HepG2 (cell line): ENCODE data around the gene SCRN3. TPM values are rescaled to one million over a fixed set of nuclear protein-coding genes. Genes with fewer than 3 reads are reported as not detected.
A peak's percentile ranks its signal among the peaks of the same experiment; 100 is the strongest.
"Not testable (repeated sequence)": the region's sequence is repeated elsewhere in the genome, so short reads cannot be mapped to it uniquely, and the experiment has no call there.

Experiments
- ATAC-seq: fragments of 200-7000 bp; cut with Tn5 transposase; 3 replicates; pipeline ENCODE4 v1.9.1; 2020; ENCODE audit warnings: mild to moderate bottlenecking, moderate library complexity
- BruUV-seq: library from RNA; stranded (reverse); fragments of 400-500 nt; replicated peaks from 2 replicates; lab custom pipeline; 2021; lab: Mats Ljungman, UMichigan
- CTCF ChIA-PET: fragments of 300-600 bp; formaldehyde crosslinking; extraction: SDS; loops from one replicate; lab custom pipeline; 2021; ENCODE audit warnings: low total read pairs, inconsistent platforms, low intra/inter-chr PET ratio; lab: Yijun Ruan, JAX
- POLR2A ChIA-PET: fragments of 350-600 bp; sonication (Branson Sonifier 250); formaldehyde crosslinking; loops from one replicate; lab custom pipeline; 2020; ENCODE audit warnings: antibody characterized with exemption, inconsistent platforms; lab: Yijun Ruan, JAX
- DNase-seq: peaks from one replicate; pipeline ENCODE4 v3.0.0-alpha.2; 2015; ENCODE audit warnings: low spot score
- FAIRE-seq: peaks from 3 replicates; lab custom pipeline; 2011; peaks lifted over from hg19 to GRCh38; lab: Jason Lieb, UNC
- H2AFZ ChIP-seq: one replicate; pipeline ENCODE4 v1.6.1; 2011; ENCODE audit warnings: low read length, inconsistent platforms
- H3K27ac ChIP-seq: fragments of 300-600 bp; 3 replicates; pipeline ENCODE4 v1.8.0; 2011; ENCODE audit warnings: mixed run types, mild to moderate bottlenecking, mixed read lengths, low read length, inconsistent platforms; ENCODE audit not compliant: insufficient read depth; ENCODE audit errors: extremely low read length
- H3K27me3 ChIP-seq, 2 experiments: fragments of 200-600 bp in 1 of 2; 2 replicates in 1 of 2; 3 replicates in 1 of 2; pipeline versions ENCODE4 v1.6.0 to v1.8.0; 2011; ENCODE audit warnings: low read length in 2 of 2, mild to moderate bottlenecking in 2 of 2, moderate library complexity in 2 of 2, inconsistent platforms in 1 of 2; ENCODE audit not compliant: insufficient read depth in 2 of 2, control insufficient read depth in 1 of 2
- H3K36me3 ChIP-seq, 2 experiments: fragments of 200-600 bp in 1 of 2; replicated peaks in 1 of 2; 2 replicates in 1 of 2; 3 replicates in 1 of 2; pipeline versions ENCODE4 v1.5.1 to v1.8.0; 2011; ENCODE audit warnings: low read length in 2 of 2, inconsistent platforms in 1 of 2; ENCODE audit not compliant: insufficient read depth in 2 of 2, control insufficient read depth in 1 of 2
- H3K4me1 ChIP-seq: 2 replicates; pipeline ENCODE4 v1.5.1; 2012; ENCODE audit warnings: low read length, inconsistent platforms; ENCODE audit not compliant: insufficient read depth
- H3K4me2 ChIP-seq: 2 replicates; pipeline ENCODE4 v1.6.0; 2011; ENCODE audit warnings: low read depth, low read length, inconsistent platforms
- H3K4me3 ChIP-seq, 3 experiments: fragments of 200-600 bp in 1 of 3; sonication (generic), shearing (Covaris generic) in 1 of 3; replicated peaks in 1 of 3; 2 replicates each; pipeline ENCODE4 v1.5.1; 2011 to 2016; ENCODE audit warnings: low read length in 3 of 3, inconsistent platforms in 2 of 3, low read depth in 2 of 3, mild to moderate bottlenecking in 2 of 3, control low read depth in 1 of 3, mixed read lengths in 1 of 3; ENCODE audit not compliant: insufficient read depth in 1 of 3
- H3K79me2 ChIP-seq: one replicate; pipeline ENCODE4 v1.6.1; 2011; ENCODE audit warnings: low read length, inconsistent platforms; ENCODE audit not compliant: insufficient read depth
- H3K9ac ChIP-seq: 2 replicates; pipeline ENCODE4 v1.6.0; 2011; ENCODE audit warnings: mild to moderate bottlenecking, low read depth, low read length, inconsistent platforms; ENCODE audit not compliant: insufficient read depth
- H3K9me3 ChIP-seq: 2 replicates; pipeline ENCODE4 v1.5.1; 2012; ENCODE audit warnings: mild to moderate bottlenecking, low read length
- H4K20me1 ChIP-seq: 2 replicates; pipeline ENCODE4 v1.6.0; 2011; ENCODE audit warnings: inconsistent platforms, mild to moderate bottlenecking, low read length, moderate library complexity; ENCODE audit not compliant: insufficient read depth
- HNF4A ChIP-seq: sonication (generic); formaldehyde crosslinking; IDR thresholded peaks from 2 replicates; pipeline ENCODE4 v1.4.0; 2020; ENCODE audit warnings: missing genetic modification reagents
- NBN ChIP-seq: fragments of 450-650 bp; conservative IDR thresholded peaks from 2 replicates; pipeline ENCODE4 v1.6.1; 2017
- NCOR1 ChIP-seq: fragments of 200-600 bp; sonication (generic); IDR thresholded peaks from 2 replicates; pipeline ENCODE4 v1.7.0; 2017; ENCODE audit warnings: antibody characterized with exemption, low read length, borderline replicate concordance
- ZBTB33 ChIP-seq: sonication (generic); formaldehyde crosslinking; IDR thresholded peaks from 2 replicates; pipeline ENCODE4 v1.4.0; 2020; ENCODE audit warnings: missing genetic modification reagents
- WGBS: methylation state at CpG from one replicate; pipeline ENCODE4 v1.1.6; 2017; ENCODE audit warnings: low lambda C conversion rate; 5-methylcytosine and 5-hydroxymethylcytosine counted together
- in situ Hi-C: cut with HindIII; loops from 2 replicates; pipeline ENCODE4 v1.10.0; 2017; ENCODE audit warnings: low pct_unique_long_range_greater_than_20kb; ENCODE audit not compliant: extremely low pct_ligation_motif_present
- intact Hi-C: fragments of 100-400 bp; cut with micrococcal nuclease; formaldehyde crosslinking; loops from one replicate; pipeline ENCODE4 v1.10.0; 2022; ENCODE audit not compliant: unreplicated experiment
- polyA plus RNA-seq, 8 experiments: library from polyadenylated mRNA; depleted of rRNA in 3 of 8; stranded (reverse) in 7 of 8; unstranded in 1 of 8; fragments of >200 nt; fragmentation: Illumina TruSeq in 4 of 8; extraction: Trizol in 4 of 8; gene quantifications; 2 replicates each; pipeline versions ENCODE4 v1.2.1 to v1.2.3, GENCODE V29; 2011 to 2016; ENCODE audit warnings: low read depth in 4 of 8, missing spikeins in 1 of 8, mixed read lengths in 1 of 8; ENCODE audit not compliant: insufficient read depth in 1 of 8
- total RNA-seq, 5 experiments: library from RNA; depleted of rRNA; stranded (reverse); fragments of >200 nt; fragmentation: Illumina TruSeq; extraction: Trizol; gene quantifications; 2 replicates each; pipeline ENCODE4 v1.2.3, GENCODE V29; 2016; ENCODE audit warnings: low read depth in 1 of 5

Gene SCRN3
- total and polyA plus RNA-seq, 2 of the 13 experiments (the other 11 are each of a cell fraction or from before 2014, with no cell fraction given) = 6.6 to 11.3 TPM

- DNase-seq, POLR2A ChIA-PET, H4K20me1 ChIP-seq, H3K4me1 ChIP-seq, H3K9ac ChIP-seq, ATAC-seq, BruUV-seq, H3K36me3 ChIP-seq, H3K9me3 ChIP-seq, intact Hi-C loops, in situ Hi-C loops, CTCF ChIA-PET, FAIRE-seq, H3K27ac ChIP-seq, H3K4me3 ChIP-seq, H3K27me3 ChIP-seq, H3K4me2 ChIP-seq, H3K79me2 ChIP-seq, H2AFZ ChIP-seq: not testable (repeated sequence)
- WGBS = 100% methylated on average over 4 of the region's 31 CpGs
- peak; percentile 45 for TF ChIP-seq ZBTB33 (CRISPR knock-in tag)
Observed at GRCh38 chr2:174410039-174410438, 14.5 kb downstream of the SCRN3 start.

- H3K4me3 ChIP-seq = no peak overlapping the region
- H2AFZ ChIP-seq = no peak overlapping the region
- H3K9ac ChIP-seq = no peak overlapping the region
- H3K9me3 ChIP-seq = no peaks in the 10 kb centered on the region
- H4K20me1 ChIP-seq = no peaks in the 10 kb centered on the region
- H3K4me1 ChIP-seq = no peaks in the 10 kb centered on the region
- in situ Hi-C loops = no loop called here
- TF ChIP-seq NBN = no peak
- no peak for TF ChIP-seq HNF4A (CRISPR knock-in tag)
- TF ChIP-seq NCOR1 = no peak
- TF ChIP-seq, all 625 proteins: peak for 0
- H3K27ac ChIP-seq = no peak overlapping the region
- POLR2A ChIA-PET = no interaction called here
- no TSS peak for BruUV-seq
- intact Hi-C loops = no loop called here
- CTCF ChIA-PET = no interaction called here
- 0 out of 5 replicates have a peak, but pooled peaks cover 0 to 2% of the 10 kb centered on the region in 2 experiments for H3K36me3 ChIP-seq
- FAIRE-seq (no peak), ATAC-seq (no peak), DNase-seq (no peak)
- no peaks in the 10 kb centered on the region for H3K79me2 ChIP-seq
- no peak overlapping the region for H3K4me2 ChIP-seq
- H3K27me3 ChIP-seq = no peaks in the 10 kb centered on the region; a peak in 1 of 5 replicates
Observed at GRCh38 chr2:174412256-174412655, 16.7 kb downstream of the SCRN3 start.
